Middle frontal gyrus (tissue), 1 donor: ENCODE measurements around the gene MRGPRF.

Experiments
- DNase-seq: peaks from one replicate; pipeline ENCODE4 v3.0.0-alpha.2; 2015; ENCODE audit warnings: low spot score; ENCODE audit errors: extremely low spot score

MRGPRF gene

GRCh38 chr11:69050592-69051380, 37.7 kb upstream of the MRGPRF start:
- DNase-seq, result no peak

- DNase-seq, result no peak
Observed at GRCh38 chr11:69049490-69049867, 36.4 kb upstream of the MRGPRF start.

GRCh38 chr11:69048694-69049489, 35.8 kb upstream of the MRGPRF start, which contains the start of gene TPCN2:
Gene TPCN2, plus strand, starts transcription at chr11:69048932. Its CDS starts 66 bp downstream, at chr11:69048998.
- peak; percentile 90 for DNase-seq

GRCh38 chr11:69048031-69048693, 35.1 kb upstream of the MRGPRF start:
- DNase-seq, result no peak

- peak; percentile 24 for DNase-seq
Observed at GRCh38 chr11:69044111-69045013, 31.3 kb upstream of the MRGPRF start.

GRCh38 chr11:69041516-69041915, 28.5 kb upstream of the MRGPRF start:
- no peak for DNase-seq

- DNase-seq, result no peak
Observed at GRCh38 chr11:69040581-69041260, 27.7 kb upstream of the MRGPRF start.

GRCh38 chr11:69040051-69040450, 27.0 kb upstream of the MRGPRF start:
- DNase-seq, result no peak

GRCh38 chr11:69039501-69039900, 26.5 kb upstream of the MRGPRF start:
- DNase-seq, result no peak

- DNase-seq, result no peak
Observed at GRCh38 chr11:69037544-69037943, 24.5 kb upstream of the MRGPRF start.

GRCh38 chr11:69037074-69037473, 24.0 kb upstream of the MRGPRF start:
- DNase-seq, result no peak

- DNase-seq, result no peak
Observed at GRCh38 chr11:69035946-69036340, 22.9 kb upstream of the MRGPRF start.

GRCh38 chr11:69035150-69035945, 22.3 kb upstream of the MRGPRF start:
- DNase-seq, result no peak

GRCh38 chr11:69034123-69034867, 21.2 kb upstream of the MRGPRF start:
- no peak for DNase-seq

GRCh38 chr11:69033431-69033830, 20.4 kb upstream of the MRGPRF start:
- no peak for DNase-seq

GRCh38 chr11:69032833-69033232, 19.8 kb upstream of the MRGPRF start:
- DNase-seq, result no peak

GRCh38 chr11:69030301-69030700, 17.3 kb upstream of the MRGPRF start:
- DNase-seq, result no peak

- no peak for DNase-seq
Observed at GRCh38 chr11:69027704-69028372, 14.8 kb upstream of the MRGPRF start.
